Heart left ventricle (tissue), 16 donors: ENCODE results near the gene OCRL. TPM values are rescaled to one million over a fixed set of nuclear protein-coding genes. Genes with fewer than 3 reads are reported as not detected.

ENCODE experiments used
- ATAC-seq, 4 donors: fragments of 200-7000 bp; cut with Tn5 transposase; one replicate each; pipeline ENCODE4 v1.9.1; 2020 to 2022; ENCODE audit warnings: moderate library complexity in 4 of 4, mild to moderate bottlenecking in 3 of 4, moderate number of reproducible peaks in 1 of 4
- DNase-seq, 5 donors: peaks; one replicate each; pipeline ENCODE4 v3.0.0-alpha.2; 2020
- H3K27ac ChIP-seq, 12 donors: fragments of 200-600 bp; sonication (generic) in 4 of 12; one replicate each; pipeline versions ENCODE4 v1.5.0 to v1.8.0; 2016 to 2022; ENCODE audit warnings: mild to moderate bottlenecking in 2 of 12
- H3K27me3 ChIP-seq, 9 donors: fragments of 200-600 bp; sonication (generic) in 2 of 9; one replicate each; pipeline versions ENCODE4 v1.5.1 to v1.8.0; 2016 to 2022; ENCODE audit warnings: mild to moderate bottlenecking in 3 of 9
- H3K36me3 ChIP-seq, 9 donors: fragments of 200-600 bp; sonication (generic) in 2 of 9; one replicate each; pipeline versions ENCODE4 v1.5.0 to v1.8.0; 2018 to 2022; ENCODE audit warnings: mild to moderate bottlenecking in 2 of 9
- H3K4me1 ChIP-seq, 12 donors: fragments of 200-600 bp; sonication (generic) in 4 of 12; one replicate each; pipeline versions ENCODE4 v1.5.0 to v1.8.0; 2016 to 2022; ENCODE audit warnings: mild to moderate bottlenecking in 3 of 12
- H3K4me3 ChIP-seq, 12 donors: fragments of 200-600 bp; sonication (generic) in 4 of 12; one replicate each; pipeline versions ENCODE4 v1.5.0 to v1.8.0; 2017 to 2022; ENCODE audit warnings: mild to moderate bottlenecking in 9 of 12, moderate library complexity in 4 of 12
- H3K9me3 ChIP-seq, 12 donors: fragments of 200-600 bp; sonication (generic) in 4 of 12; one replicate each; pipeline versions ENCODE4 v1.5.0 to v1.8.0; 2016 to 2022; ENCODE audit warnings: mild to moderate bottlenecking in 1 of 12
- POLR2A ChIP-seq, 2 donors: fragments of 450-650 bp; IDR thresholded peaks; one replicate each; pipeline ENCODE4 v1.6.1; 2017; ENCODE audit warnings: antibody characterized with exemption in 2 of 2, mild to moderate bottlenecking in 2 of 2, moderate library complexity in 2 of 2
- WGBS, 4 donors: extraction: QIAGEN DNeasy Blood & Tissue Kit in 2 of 4; methylation state at CpG; one replicate each; pipeline versions ENCODE4 v1.1.5 to v1.1.7; 2013 to 2018; 5-methylcytosine and 5-hydroxymethylcytosine counted together
- intact Hi-C, 10 donors: fragments of 100-400 bp; cut with DNase I; formaldehyde crosslinking; loops; one replicate each; pipeline versions ENCODE4 v1.11.1 to v1.14.2; 2022
- polyA plus RNA-seq, 2 donors: library from polyadenylated mRNA; stranded (reverse); fragments of 200-250 nt; gene quantifications; one replicate each; pipeline ENCODE4 v1.2.3, GENCODE V29; 2013
- total RNA-seq, 9 donors: library from RNA; depleted of rRNA in 2 of 9; stranded (reverse); fragments of >200 nt in 2 of 9; fragmentation: NEBNext Ultra II Directional in 3 of 9; extraction: Animal tissue kit (Norgen Biotek cat#: 25700) in 3 of 9; gene quantifications; one replicate each; pipeline versions ENCODE4 v1.1.0 to v1.2.4, GENCODE V29; 2016 to 2023
- TF ChIP-seq, protein P1 (sequence below), 12 donors: fragments of 200-600 bp; sonication (generic) in 4 of 12; IDR thresholded peaks; one replicate each; pipeline versions ENCODE4 v1.5.0 to v1.8.0; 2018 to 2022; ENCODE audit warnings: antibody characterized with exemption in 12 of 12, mild to moderate bottlenecking in 5 of 12
- donor health status: ischemic (EF 13 %, LVEDD 7.1; RV severe dilation, severe dysfunction).
- donor health status: healthy with polysubstance abuse.
- donor health status: DM: no; HTN: yes; CAD: no.
- donor health status: DM: no; HTN: no; CAD: no.
- donor health status: ischemic (EF 25% LVEDD 6.9; RV normal size, moderate dysfunction).
- donor health status: ischemic (EF 25% LVEDD 5.7; RV mildly dilated, moderate dysfunction).
- donor health status: healthy.
- donor health status: DM: yes; HTN: yes; CAD: no.
- donor health status: ischemic (EF 35%, LVEDD 5.7; RV mildly dilated, moderate dysfunction).
- donor health status: nonischemic (EF 11% LVEDD 7.7; RV severe dilation, severe dysfunction).
- donor health status: DM: yes; HTN: yes; CAD: no.
- donor health status: PGD.
- donor health status: ischemic (EF 29% LVEDD 5.4; RV normal size, mild dysfunction).
- donor health status: nonischemic (EF 23%, LVEDD 6.1; RV moderate dilation, normal function).

OCRL gene
- total and polyA plus RNA-seq, 11 donors, result 6.4 to 13.7 (median 10.2) TPM

DNA sequence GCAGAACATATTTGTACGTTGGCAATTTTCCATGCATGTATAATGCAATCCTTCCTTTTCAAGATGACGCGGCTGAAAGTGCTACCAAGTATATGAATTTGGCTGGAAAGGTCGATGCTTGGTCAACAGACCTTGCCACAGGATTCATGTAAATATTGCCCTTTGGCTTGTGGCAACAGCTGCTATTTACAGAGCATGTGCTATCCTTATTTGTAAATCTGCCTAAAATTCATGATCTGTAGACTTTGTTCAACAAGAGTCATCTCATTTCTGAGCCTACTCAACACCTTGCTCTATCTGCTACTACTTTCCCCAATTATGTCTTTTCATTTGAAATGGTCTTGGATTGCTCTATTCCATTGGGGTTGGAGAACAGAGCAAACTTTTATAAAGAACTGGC is 14.9 kb upstream of the OCRL start:
- no peaks in the 10 kb centered on the region for H3K36me3 ChIP-seq
- DNase-seq, result no peak
- no peak overlapping the region for H3K4me3 ChIP-seq
- TF ChIP-seq POLR2A (IDR thresholded peaks at IDR 0.05), result no peak
- TF ChIP-seq, protein P1, sequence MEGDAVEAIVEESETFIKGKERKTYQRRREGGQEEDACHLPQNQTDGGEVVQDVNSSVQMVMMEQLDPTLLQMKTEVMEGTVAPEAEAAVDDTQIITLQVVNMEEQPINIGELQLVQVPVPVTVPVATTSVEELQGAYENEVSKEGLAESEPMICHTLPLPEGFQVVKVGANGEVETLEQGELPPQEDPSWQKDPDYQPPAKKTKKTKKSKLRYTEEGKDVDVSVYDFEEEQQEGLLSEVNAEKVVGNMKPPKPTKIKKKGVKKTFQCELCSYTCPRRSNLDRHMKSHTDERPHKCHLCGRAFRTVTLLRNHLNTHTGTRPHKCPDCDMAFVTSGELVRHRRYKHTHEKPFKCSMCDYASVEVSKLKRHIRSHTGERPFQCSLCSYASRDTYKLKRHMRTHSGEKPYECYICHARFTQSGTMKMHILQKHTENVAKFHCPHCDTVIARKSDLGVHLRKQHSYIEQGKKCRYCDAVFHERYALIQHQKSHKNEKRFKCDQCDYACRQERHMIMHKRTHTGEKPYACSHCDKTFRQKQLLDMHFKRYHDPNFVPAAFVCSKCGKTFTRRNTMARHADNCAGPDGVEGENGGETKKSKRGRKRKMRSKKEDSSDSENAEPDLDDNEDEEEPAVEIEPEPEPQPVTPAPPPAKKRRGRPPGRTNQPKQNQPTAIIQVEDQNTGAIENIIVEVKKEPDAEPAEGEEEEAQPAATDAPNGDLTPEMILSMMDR (IDR thresholded peaks at IDR 0.05), result no peak
- H3K4me1 ChIP-seq, result peaks cover 0 to 12% (median 4%) of the 10 kb centered on the region in 12 donors
- intact Hi-C loops, result no loop called here
- WGBS, 4 donors, result 47 to 74% (median 60%) methylated on average over 4 of the region's 4 CpGs
- no peak for ATAC-seq
- peaks cover 0 to 10% (median 0%) of the 10 kb centered on the region in 9 donors for H3K27me3 ChIP-seq
- no peak overlapping the region for H3K27ac ChIP-seq
- no peaks in the 10 kb centered on the region for H3K9me3 ChIP-seq

DNA sequence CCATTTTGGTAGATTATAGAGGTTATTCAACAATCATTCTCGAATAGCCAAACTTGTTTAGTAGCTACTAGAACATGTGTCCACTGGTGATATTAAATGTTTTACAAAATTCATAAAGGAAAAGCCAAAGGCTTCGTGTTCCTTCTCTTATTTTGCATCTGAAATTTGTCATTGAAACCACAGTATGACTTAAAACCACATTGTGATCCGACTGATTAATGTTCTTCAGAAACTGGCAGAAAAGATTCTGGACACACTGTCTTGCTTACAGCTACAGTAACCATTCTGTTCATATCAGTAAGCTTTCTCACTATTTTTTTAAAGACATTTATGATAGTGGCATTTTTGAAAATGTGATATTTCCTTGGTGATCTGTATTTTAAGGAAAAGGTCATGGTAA is 14.2 kb upstream of the OCRL start:
- Histone ChIP-seq H3K27me3 (peaks cover 0 to 10% (median 0%) of the 10 kb centered on the region in 9 donors), H3K36me3 (no peaks in the 10 kb centered on the region), H3K9me3 (no peaks in the 10 kb centered on the region), H3K4me3 (no peak overlapping the region), H3K27ac (no peak overlapping the region), H3K4me1 (peaks cover 0 to 12% (median 4%) of the 10 kb centered on the region in 12 donors)
- ATAC-seq, result no peak
- 49 to 68% (median 62%) methylated on average over 3 of the region's 3 CpGs for WGBS, 4 donors
- DNase-seq, result no peak
- intact Hi-C loops, result no loop called here
- no peak for TF ChIP-seq POLR2A (IDR thresholded peaks at IDR 0.05)
- TF ChIP-seq, protein P1 (IDR thresholded peaks at IDR 0.05), result no peak

DNA sequence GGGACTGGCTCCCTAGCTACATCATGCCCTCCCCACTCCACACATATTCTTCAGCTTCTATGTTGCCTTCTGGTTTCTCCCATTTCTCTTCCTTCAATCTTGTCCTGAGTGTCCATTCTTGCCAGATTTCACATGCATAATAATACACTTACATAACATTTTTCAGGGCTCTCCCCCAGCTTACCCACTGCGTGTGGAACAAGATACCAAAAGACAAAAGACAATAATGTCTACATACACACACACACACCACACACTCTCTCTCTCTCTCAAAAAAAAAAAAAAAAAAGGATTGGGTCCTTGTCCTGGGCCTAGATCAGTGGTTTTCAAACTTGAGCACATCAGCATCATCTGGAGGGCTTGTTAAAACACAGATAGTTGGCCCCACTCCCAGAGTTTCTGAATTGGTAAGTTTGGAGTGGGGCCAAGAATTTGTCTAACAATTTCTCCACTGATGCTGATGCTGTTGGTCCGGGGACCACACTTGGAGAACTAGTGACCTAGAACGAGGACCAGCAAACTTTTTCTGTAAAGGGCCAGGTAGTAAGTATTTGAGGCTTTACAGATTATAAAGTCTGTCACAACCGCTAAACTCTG is 10.3 kb upstream of the OCRL start:
- 31 to 49% (median 42%) methylated on average over 4 of the region's 4 CpGs for WGBS, 4 donors
- intact Hi-C loops, result no loop called here
- ATAC-seq (no peak), DNase-seq (peak in 1 of 5 donors; percentile 4)
- H3K27me3 ChIP-seq, result peaks cover 0 to 7% (median 0%) of the 10 kb centered on the region in 9 donors
- TF ChIP-seq POLR2A (IDR thresholded peaks at IDR 0.05), result no peak
- TF ChIP-seq, protein P1 (IDR thresholded peaks at IDR 0.05), result no peak
- H3K4me3 ChIP-seq, result no peak overlapping the region
- no peaks in the 10 kb centered on the region for H3K36me3 ChIP-seq
- no peaks in the 10 kb centered on the region for H3K4me1 ChIP-seq
- H3K9me3 ChIP-seq, result no peaks in the 10 kb centered on the region
- no peak overlapping the region for H3K27ac ChIP-seq

DNA sequence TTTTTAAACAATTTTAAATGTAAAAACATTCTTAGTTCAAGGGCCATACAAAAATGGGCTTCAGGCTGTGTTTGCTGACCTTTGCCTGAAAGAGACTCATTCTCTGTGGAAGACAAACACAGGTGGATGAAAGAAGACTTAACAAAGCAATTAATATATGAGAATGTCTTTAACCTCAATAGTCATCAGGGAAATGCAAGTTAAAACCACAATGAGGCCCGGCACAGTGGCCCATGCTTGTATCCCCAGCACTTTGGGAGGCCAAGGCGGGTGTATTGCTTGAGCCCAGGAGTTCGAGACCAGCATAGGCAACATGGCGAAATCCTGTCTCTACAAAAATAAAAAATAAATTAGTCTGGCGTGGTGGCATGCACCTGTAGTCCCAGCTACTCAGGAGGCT is 9.6 kb upstream of the OCRL start:
- no peaks in the 10 kb centered on the region for H3K36me3 ChIP-seq
- DNase-seq (no peak), ATAC-seq (no peak)
- WGBS, 4 donors, result 75 to 95% (median 86%) methylated on average over 5 of the region's 5 CpGs
- H3K4me3 ChIP-seq, result no peak overlapping the region
- H3K27ac ChIP-seq, result no peak overlapping the region
- no peaks in the 10 kb centered on the region for H3K9me3 ChIP-seq
- peaks cover 0 to 7% (median 0%) of the 10 kb centered on the region in 9 donors for H3K27me3 ChIP-seq
- intact Hi-C loops, result no loop called here
- H3K4me1 ChIP-seq, result no peaks in the 10 kb centered on the region
- TF ChIP-seq, protein P1 (IDR thresholded peaks at IDR 0.05), result no peak
- no peak for TF ChIP-seq POLR2A (IDR thresholded peaks at IDR 0.05)
